K562 (cell line): ENCODE results near the gene HES5. TPM values are rescaled to one million over a fixed set of nuclear protein-coding genes. Genes with fewer than 3 reads are reported as not detected.

Experiments used
- AFF4 ChIP-seq: sonication (generic); formaldehyde crosslinking; IDR thresholded peaks from 2 replicates; pipeline ENCODE4 v1.8.0; 2023; ENCODE audit warnings: mild to moderate bottlenecking, missing genetic modification reagents
- CGGBP1 ChIP-seq: fragments of 250-450 bp; sonication (Bioruptor Pico); IDR thresholded peaks from 2 replicates; pipeline ENCODE4 v1.9.0; 2021; ENCODE audit warnings: mild to moderate bottlenecking
- CREB5 ChIP-seq: fragments of 250-450 bp; sonication (Bioruptor Pico); IDR thresholded peaks from 2 replicates; pipeline ENCODE4 v1.5.0; 2020; ENCODE audit warnings: mild to moderate bottlenecking
- E2F5 ChIP-seq: sonication (generic); formaldehyde crosslinking; IDR thresholded peaks from 2 replicates; pipeline ENCODE4 v1.8.0; 2022; ENCODE audit warnings: mild to moderate bottlenecking, missing genetic modification reagents
- FUS ChIP-seq: fragments of 200-400 bp; formaldehyde crosslinking; optimal IDR thresholded peaks from 2 replicates; pipeline ENCODE3; 2017; ENCODE audit warnings: low read depth, low read length
- HDGF ChIP-seq: fragments of 450-650 bp; IDR thresholded peaks from 2 replicates; pipeline ENCODE4 v1.6.1; 2016
- HIVEP1 ChIP-seq: fragments of 250-450 bp; sonication (Bioruptor Pico); IDR thresholded peaks from 2 replicates; pipeline ENCODE4 v1.4.0; 2020; ENCODE audit warnings: mild to moderate bottlenecking
- KAT7 ChIP-seq: sonication (generic); formaldehyde crosslinking; IDR thresholded peaks from 2 replicates; pipeline ENCODE4 v1.8.0; 2022; ENCODE audit warnings: missing genetic modification reagents, mild to moderate bottlenecking, borderline replicate concordance
- MITF ChIP-seq: IDR thresholded peaks from 2 replicates; pipeline ENCODE4 v1.6.1; 2014; ENCODE audit warnings: antibody characterized with exemption
- NR3C1 ChIP-seq: sonication (generic); formaldehyde crosslinking; IDR thresholded peaks from 2 replicates; pipeline ENCODE4 v1.8.1; 2022; ENCODE audit warnings: missing genetic modification reagents
- PURB ChIP-seq: sonication (generic); formaldehyde crosslinking; IDR thresholded peaks from 2 replicates; pipeline ENCODE4 v1.9.0; 2021; ENCODE audit warnings: low read depth, mild to moderate bottlenecking, missing genetic modification reagents
- SP1 ChIP-seq: sonication (generic); formaldehyde crosslinking; IDR thresholded peaks from 2 replicates; pipeline ENCODE4 v1.8.1; 2022; ENCODE audit warnings: mild to moderate bottlenecking, missing genetic modification reagents
- VEZF1 ChIP-seq: fragments of 200-800 bp; sonication (Bioruptor generic); IDR thresholded peaks from 2 replicates; pipeline ENCODE4 v1.6.1; 2017; ENCODE audit warnings: missing genetic modification characterization, missing compliant biosample characterization
- XRCC3 ChIP-seq: fragments of 450-650 bp; IDR thresholded peaks from 2 replicates; pipeline ENCODE4 v1.6.1; 2017; ENCODE audit warnings: mild to moderate bottlenecking, moderate library complexity
- ZBTB17 ChIP-seq: fragments of 450-650 bp; formaldehyde crosslinking; IDR thresholded peaks from 2 replicates; pipeline ENCODE4 v1.4.0; 2020; ENCODE audit warnings: mild to moderate bottlenecking
- ZNF197 ChIP-seq: fragments of 200-800 bp; sonication (Bioruptor generic); IDR thresholded peaks from 2 replicates; pipeline ENCODE4 v1.6.1; 2016; ENCODE audit warnings: low read depth, missing genetic modification characterization, missing compliant biosample characterization
- ZNF217 ChIP-seq: sonication (generic); formaldehyde crosslinking; IDR thresholded peaks from 2 replicates; pipeline ENCODE4 v1.8.0; 2022; ENCODE audit warnings: mild to moderate bottlenecking, missing genetic modification reagents
- ZSCAN29 ChIP-seq: fragments of 450-650 bp; IDR thresholded peaks from 2 replicates; pipeline ENCODE4 v1.6.1; 2017
- polyA plus RNA-seq, 8 experiments: library from polyadenylated mRNA; depleted of rRNA in 4 of 8; stranded (reverse) in 5 of 8; unstranded in 3 of 8; fragments of >200 nt; fragmentation: Nextera tagmentation in 2 of 8; fragmentation: Illumina TruSeq in 1 of 8; extraction: Ambion mirVana in 2 of 8; extraction: Trizol in 1 of 8; gene quantifications; 2 replicates each; pipeline versions ENCODE4 v1.2.1 to v1.2.3, GENCODE V29; 2011 to 2014; ENCODE audit warnings: inconsistent platforms in 1 of 8, missing spikeins in 1 of 8
- total RNA-seq, 7 experiments: library from RNA; depleted of rRNA in 6 of 7; stranded (reverse); fragments of >200 nt in 6 of 7; fragmentation: Illumina TruSeq in 2 of 7; extraction: Trizol in 2 of 7; gene quantifications; 2 replicates each; pipeline versions ENCODE4 v1.2.1 to v1.2.3, GENCODE V29; 2011 to 2021; ENCODE audit warnings: low replicate concordance in 1 of 7

The HES5 gene
- total and polyA plus RNA-seq, 9 of the 15 experiments (the other 6 are each of a cell fraction or from before 2014, with no cell fraction given), result not detected

GRCh38 chr1:2556678-2557481 is 26.8 kb upstream of the HES5 start (continued):
- TF ChIP-seq CREB5 (no peak), HDGF (no peak), NR3C1 (CRISPR knock-in tag) (no peak), ZSCAN29 (no peak), ZNF197 (CRISPR knock-in tag) (no peak), AFF4 (0 out of 2 replicates have a peak, but pooled peaks have one; percentile 33), ZNF217 (CRISPR knock-in tag) (no peak), E2F5 (no peak), HIVEP1 (CRISPR knock-in tag) (no peak), XRCC3 (no peak), MITF (no peak), ZBTB17 (CRISPR knock-in tag) (0 out of 2 replicates have a peak, but pooled peaks have one; percentile 24), CGGBP1 (CRISPR knock-in tag) (no peak), PURB (CRISPR knock-in tag) (no peak), VEZF1 (peak; percentile 23; the same call in 1 of the 2 replicates), SP1 (CRISPR knock-in tag) (peak; percentile 37; the same call in 1 of the 2 replicates), FUS (no peak), KAT7 (CRISPR knock-in tag) (0 out of 2 replicates have a peak, but pooled peaks have one; percentile 40)
